ENCODE results near the gene PRKG1.
"Not testable (repeated sequence)": the region's sequence is repeated elsewhere in the genome, so short reads cannot be mapped to it uniquely, and the experiment has no call there.

Gene PRKG1

DNA sequence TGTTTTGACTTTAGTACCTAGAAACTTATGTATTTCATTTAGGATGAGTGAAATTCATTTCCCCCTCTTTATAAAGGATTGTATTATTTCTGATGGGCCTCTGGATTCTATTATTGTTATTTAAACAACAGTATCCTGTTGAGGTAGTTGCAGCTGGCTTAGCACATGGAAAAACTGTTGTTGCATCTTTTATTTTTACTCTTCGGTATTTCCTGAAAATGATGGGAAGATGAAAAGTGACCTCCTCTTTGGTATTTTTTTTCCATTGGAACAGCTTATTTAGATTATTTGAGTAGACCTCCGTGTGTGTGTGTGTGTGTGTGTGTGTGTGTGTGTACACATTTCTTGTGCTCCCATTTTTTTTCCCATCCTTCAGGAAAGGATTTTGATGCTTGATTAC, 129.8 kb downstream of the PRKG1 start:
- DNase-seq (ENCODE audit: insufficient read length, low spot score): no peak
- TF ChIP-seq TAF1 (IDR thresholded peaks at IDR 0.05; ENCODE audit: low read depth, low read length): no peak
- no peak for TF ChIP-seq POLR2A (IDR thresholded peaks at IDR 0.05; ENCODE audit: low read depth, low read length)
- TF ChIP-seq PAX5 (IDR thresholded peaks at IDR 0.05; ENCODE audit: insufficient read depth, low read length, severe bottlenecking): no peak
- TF ChIP-seq SPI1 (IDR thresholded peaks at IDR 0.05; ENCODE audit: low read depth, low read length): no peak
- TF ChIP-seq POU2F2 (IDR thresholded peaks at IDR 0.05; ENCODE audit: low read depth, low read length): no peak
- TF ChIP-seq POLR2AphosphoS5 (IDR thresholded peaks at IDR 0.05; ENCODE audit: low read depth, low read length): no peak
- no peak for FAIRE-seq

DNA sequence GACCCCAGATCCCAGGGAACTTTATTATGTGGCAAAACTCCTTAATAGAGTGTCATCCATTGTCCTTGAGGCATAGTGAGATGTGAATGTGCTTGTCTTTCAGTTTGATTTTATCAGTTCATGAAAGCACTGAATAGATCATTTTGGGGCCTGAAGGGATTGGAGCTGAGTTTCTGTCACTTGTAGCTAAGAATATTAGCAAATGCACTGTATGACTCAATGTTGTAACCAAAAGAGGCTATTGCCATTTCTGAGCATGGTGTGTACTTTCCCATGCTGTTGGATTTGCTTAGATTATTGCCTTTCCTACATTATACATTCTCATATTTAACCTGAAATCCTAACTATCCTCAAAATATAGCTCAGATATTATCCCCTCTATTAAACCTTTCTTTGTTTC, 130.4 kb downstream of the PRKG1 start:
- DNase-seq (ENCODE audit: insufficient read length, low spot score) (no peak), FAIRE-seq (no peak)
- TF ChIP-seq SPI1 (IDR thresholded peaks at IDR 0.05; ENCODE audit: low read depth, low read length): no peak

DNA sequence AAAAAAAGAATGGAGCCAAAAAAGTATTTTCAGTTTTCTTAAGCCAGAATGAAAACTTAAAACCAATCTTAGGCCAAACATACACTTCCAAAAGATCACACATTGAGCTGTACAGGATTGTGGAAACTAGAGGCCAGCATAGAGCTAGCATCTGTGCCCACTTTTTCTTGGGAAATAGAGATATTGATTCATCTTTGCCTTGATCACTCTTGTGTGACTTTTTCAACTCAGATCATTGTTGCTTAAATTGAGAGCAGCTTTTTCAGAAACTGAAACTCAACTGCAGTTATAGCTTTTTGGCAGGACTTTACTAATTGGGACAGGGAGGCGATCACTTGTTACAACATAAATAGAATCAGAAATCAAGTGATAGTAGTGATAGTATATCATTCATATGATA, 132.2 kb downstream of the PRKG1 start:
- FAIRE-seq (no peak), DNase-seq (ENCODE audit: insufficient read length, low spot score) (no peak)
- TF ChIP-seq PAX5 (IDR thresholded peaks at IDR 0.05; ENCODE audit: insufficient read depth, low read length, severe bottlenecking) (no peak), POU2F2 (IDR thresholded peaks at IDR 0.05; ENCODE audit: low read depth, low read length) (no peak), SPI1 (IDR thresholded peaks at IDR 0.05; ENCODE audit: low read depth, low read length) (no peak), POLR2AphosphoS5 (IDR thresholded peaks at IDR 0.05; ENCODE audit: low read depth, low read length) (no peak), TAF1 (IDR thresholded peaks at IDR 0.05; ENCODE audit: low read depth, low read length) (no peak), POLR2A (IDR thresholded peaks at IDR 0.05; ENCODE audit: low read depth, low read length) (no peak)

DNA sequence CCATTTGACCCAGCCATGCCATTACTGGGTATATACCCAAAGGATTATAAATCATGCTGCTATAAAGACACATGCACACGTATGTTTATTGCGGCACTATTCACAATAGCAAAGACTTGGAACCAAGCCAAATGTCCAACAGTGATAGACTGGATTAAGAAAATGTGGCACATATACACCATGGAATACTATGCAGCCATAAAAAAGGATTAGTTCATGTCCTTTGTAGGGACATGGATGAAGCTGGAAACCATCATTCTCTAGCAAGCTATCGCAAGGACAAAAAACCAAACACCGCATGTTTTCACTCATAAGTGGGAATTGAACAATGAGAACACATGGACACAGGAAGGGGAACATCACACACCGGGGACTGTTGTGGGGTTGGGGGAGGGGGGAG, 138.7 kb downstream of the PRKG1 start:
- FAIRE-seq; DNase-seq (ENCODE audit: insufficient read length, low spot score): not testable (repeated sequence)

DNA sequence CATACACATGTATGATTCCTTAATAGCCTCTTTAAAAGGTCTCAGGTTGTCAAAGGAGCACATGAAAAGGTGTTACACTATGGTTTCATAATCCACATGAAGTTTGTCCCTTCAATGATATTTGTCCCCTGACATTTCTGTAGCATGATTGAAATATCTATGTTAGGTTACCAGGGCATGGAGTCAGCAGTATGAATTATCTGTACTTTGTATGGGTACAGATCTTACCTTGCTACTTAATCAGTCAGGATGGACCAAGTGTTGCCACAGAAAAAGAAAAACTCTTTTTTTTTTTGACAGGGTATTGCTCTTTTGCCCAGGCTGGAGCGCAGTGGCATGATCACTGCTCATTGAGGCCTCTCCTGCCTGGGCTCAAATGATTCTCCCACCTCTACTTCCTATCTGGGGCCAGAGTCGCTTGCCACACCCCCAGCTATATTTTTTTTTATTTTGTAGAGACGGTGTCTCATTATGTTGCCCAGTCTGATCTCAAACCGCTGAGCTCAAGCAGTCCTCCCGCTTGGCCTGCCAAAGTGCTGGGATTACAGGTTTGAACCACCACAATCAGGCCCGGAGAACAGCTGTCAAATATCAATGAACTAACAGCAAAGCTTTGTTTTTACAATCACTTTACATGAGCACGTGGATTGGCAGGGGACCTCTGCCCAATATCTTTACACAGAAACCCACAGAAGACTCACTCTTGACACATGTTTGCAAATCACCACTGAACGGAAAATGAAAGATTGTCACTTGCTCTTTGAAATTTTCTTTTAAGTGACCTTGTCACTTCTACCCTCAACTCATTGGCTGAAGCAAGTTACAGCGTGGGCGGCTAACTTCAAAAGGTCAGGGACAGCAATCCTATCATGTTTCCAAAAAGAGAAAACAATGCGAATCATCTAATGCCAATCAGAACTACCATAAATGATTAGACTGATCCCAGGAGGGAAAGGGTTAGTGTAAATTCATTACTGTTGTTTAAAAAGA, 140.2 kb downstream of the PRKG1 start:
- FAIRE-seq: no peak
- no peak for DNase-seq (ENCODE audit: insufficient read length, low spot score)
- no peak for TF ChIP-seq POLR2AphosphoS5 (IDR thresholded peaks at IDR 0.05; ENCODE audit: low read depth, low read length)

DNA sequence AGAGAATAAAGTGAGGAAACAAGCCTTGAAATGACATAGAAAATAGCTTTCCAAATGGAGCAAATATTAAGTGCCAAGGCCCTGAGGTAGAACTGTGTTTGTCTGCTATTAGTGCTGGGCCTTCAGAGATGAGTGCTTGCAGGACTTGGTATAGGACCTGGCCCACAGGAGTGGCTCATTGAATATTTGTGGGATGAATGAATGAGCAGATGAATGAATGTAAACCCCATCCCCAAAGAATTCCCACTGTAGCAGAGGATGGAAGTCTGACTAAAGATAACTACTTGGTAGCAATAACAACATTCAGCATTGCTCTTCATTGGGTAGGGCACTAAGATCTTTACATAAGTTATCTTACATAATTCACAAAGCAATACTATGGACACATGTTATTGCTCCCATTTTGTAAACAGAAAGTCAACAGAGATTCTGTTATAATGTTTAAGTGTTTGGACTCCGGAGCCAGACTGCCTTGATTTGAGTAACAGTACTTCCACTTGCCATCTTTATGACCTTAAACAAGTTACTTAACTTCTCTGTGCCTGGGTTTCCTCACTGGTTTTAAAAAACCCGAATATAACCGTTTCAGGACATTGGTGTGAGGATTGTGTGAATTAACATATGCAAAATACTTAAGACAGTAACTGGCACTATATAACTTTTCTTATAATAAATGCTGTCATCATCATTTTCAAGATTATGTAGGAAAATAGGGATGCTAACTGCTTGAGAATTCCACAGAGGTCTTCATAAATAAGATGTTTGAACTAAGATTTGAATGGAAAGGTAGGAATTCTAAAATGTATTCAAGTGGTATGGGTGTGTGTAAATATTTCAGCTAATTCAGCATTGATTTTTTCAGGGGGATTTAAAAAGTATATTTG, 141.9 kb downstream of the PRKG1 start:
- TF ChIP-seq POU2F2 (IDR thresholded peaks at IDR 0.05; ENCODE audit: low read depth, low read length): no peak
- no peak for TF ChIP-seq SPI1 (IDR thresholded peaks at IDR 0.05; ENCODE audit: low read depth, low read length)
- no peak for TF ChIP-seq PAX5 (IDR thresholded peaks at IDR 0.05; ENCODE audit: insufficient read depth, low read length, severe bottlenecking)
- no peak for TF ChIP-seq TAF1 (IDR thresholded peaks at IDR 0.05; ENCODE audit: low read depth, low read length)
- TF ChIP-seq POLR2AphosphoS5 (IDR thresholded peaks at IDR 0.05; ENCODE audit: low read depth, low read length): no peak
- no peak for TF ChIP-seq POLR2A (IDR thresholded peaks at IDR 0.05; ENCODE audit: low read depth, low read length)
- FAIRE-seq (no peak), DNase-seq (ENCODE audit: insufficient read length, low spot score) (no peak)

DNA sequence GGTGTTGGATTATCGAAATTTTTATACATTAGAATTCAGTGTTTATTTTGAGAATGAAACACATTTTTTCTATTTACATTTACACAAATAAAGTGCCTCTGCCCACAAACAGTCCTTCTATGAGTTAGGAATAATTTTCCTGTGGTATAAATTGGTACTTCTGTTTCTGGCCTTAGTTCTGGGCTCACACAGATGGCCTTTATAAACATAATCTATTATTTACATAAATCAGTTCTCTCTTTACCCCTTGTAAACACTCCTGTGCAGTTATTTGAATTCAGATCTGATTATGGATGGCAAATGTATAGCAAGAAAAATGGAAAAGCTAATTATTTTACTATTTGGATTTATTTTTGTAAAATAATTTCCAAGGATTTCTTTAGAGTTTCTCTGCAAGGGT, 143.2 kb downstream of the PRKG1 start:
- no peak for FAIRE-seq
- DNase-seq (ENCODE audit: insufficient read length, low spot score): no peak
- TF ChIP-seq SPI1 (IDR thresholded peaks at IDR 0.05; ENCODE audit: low read depth, low read length) (no peak), POU2F2 (IDR thresholded peaks at IDR 0.05; ENCODE audit: low read depth, low read length) (no peak), TAF1 (IDR thresholded peaks at IDR 0.05; ENCODE audit: low read depth, low read length) (no peak), PAX5 (IDR thresholded peaks at IDR 0.05; ENCODE audit: insufficient read depth, low read length, severe bottlenecking) (no peak), POLR2A (IDR thresholded peaks at IDR 0.05; ENCODE audit: low read depth, low read length) (no peak), POLR2AphosphoS5 (IDR thresholded peaks at IDR 0.05; ENCODE audit: low read depth, low read length) (no peak)

DNA sequence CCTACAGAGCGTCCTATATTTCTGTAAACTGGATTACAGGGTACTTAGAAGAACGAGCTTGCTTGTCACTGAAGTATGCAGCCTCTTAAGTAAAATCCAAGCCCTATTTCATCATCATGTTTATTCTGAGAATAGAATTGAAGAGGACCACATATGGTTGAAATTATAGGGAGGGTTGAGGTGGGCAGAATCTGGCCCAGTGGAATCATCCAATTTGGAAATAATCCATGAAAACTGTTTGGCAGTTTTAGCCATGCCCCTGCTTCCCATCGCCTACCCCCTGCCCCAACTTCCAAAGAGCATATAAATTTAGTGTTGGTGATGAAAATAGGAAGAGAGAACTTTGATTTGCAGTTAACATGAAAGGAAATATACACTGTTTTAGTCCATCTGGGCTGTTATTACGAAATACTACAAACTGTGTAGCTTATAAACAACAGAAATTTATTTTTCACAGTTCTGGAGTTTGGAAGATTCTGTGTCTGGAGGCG, 150.4 kb downstream of the PRKG1 start:
- TF ChIP-seq SPI1 (IDR thresholded peaks at IDR 0.05; ENCODE audit: low read depth, low read length): no peak
- TF ChIP-seq POU2F2 (IDR thresholded peaks at IDR 0.05; ENCODE audit: low read depth, low read length): no peak
- DNase-seq (ENCODE audit: insufficient read length, low spot score) (no peak), FAIRE-seq (no peak)

DNA sequence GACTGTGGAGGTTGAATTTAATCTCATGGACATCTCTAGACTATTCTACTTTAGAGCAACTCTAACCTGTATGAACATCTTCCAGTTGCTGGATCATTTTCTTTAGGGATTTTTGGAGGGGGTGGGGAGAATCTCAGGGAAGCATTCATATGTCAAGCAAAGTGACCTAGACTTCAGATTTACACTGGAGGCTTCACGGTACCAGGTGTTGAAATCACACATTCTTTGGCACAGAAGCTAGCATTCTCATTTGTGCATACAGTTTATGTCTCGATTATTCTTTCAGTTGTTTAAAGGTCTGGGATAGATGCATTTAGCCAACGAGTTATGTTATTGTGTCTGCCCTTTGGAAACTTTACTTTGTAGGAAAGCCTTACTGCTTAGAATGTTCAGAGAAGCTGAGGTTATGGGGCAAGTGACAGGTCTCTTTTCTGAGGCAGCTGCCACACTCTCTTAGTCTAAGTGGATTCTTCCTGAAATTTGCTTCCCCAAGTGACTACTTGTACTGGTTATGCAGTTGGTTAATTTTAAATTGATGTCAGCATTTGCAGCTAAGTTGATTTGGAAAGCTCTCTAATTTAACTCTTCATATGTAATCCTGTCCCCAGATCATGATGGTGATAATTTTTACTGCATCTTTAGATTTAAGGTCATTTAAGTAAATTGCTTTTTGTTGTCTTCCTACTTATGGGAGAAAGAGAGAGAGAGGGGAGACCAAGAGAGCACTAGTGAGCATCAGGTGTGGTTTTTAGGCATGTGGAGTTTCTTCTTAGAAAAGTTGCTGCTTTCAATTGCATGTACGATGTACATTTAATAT, 153.8 kb downstream of the PRKG1 start:
- DNase-seq (ENCODE audit: insufficient read length, low spot score) (no peak), FAIRE-seq (no peak)

More for the DNA sequence above, 153.8 kb downstream of the PRKG1 start:
- TF ChIP-seq POLR2AphosphoS5 (IDR thresholded peaks at IDR 0.05; ENCODE audit: low read depth, low read length) (no peak), SPI1 (IDR thresholded peaks at IDR 0.05; ENCODE audit: low read depth, low read length) (no peak), PAX5 (IDR thresholded peaks at IDR 0.05; ENCODE audit: insufficient read depth, low read length, severe bottlenecking) (no peak), POLR2A (IDR thresholded peaks at IDR 0.05; ENCODE audit: low read depth, low read length) (no peak), TAF1 (IDR thresholded peaks at IDR 0.05; ENCODE audit: low read depth, low read length) (no peak), POU2F2 (IDR thresholded peaks at IDR 0.05; ENCODE audit: low read depth, low read length) (no peak)

Data from GM12891 (cell line).